Measurements from ENCODE around the gene GAB1. TPM values are rescaled to one million over a fixed set of nuclear protein-coding genes. Genes with fewer than 3 reads are reported as not detected.

The GAB1 gene
- total and polyA plus RNA-seq, 2 of the 13 experiments (the other 11 are each of a cell fraction or from before 2014, with no cell fraction given) = 8.7 to 14.7 TPM

DNA sequence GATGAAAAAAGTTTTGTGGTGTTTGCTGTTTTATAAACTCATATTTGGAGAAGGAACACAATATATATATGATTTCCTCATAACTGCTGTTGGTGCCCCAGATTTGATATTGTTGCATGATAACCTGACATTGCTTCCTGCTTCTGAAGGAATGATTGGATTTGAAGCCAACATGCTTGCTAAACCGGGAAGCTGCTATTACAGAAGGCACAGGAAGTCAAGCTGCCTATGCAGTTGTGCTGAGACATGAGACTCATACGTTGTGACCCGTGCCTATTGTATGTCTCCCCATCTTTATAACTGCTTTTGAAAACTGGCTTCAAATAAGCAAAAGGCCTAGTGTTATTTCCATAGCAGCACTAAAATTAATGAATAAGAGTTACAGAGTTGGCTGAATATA is 32.9 kb downstream of the GAB1 start (continued):
- TF ChIP-seq ZNF639 (CRISPR knock-in tag; conservative IDR thresholded peaks at IDR 0.05) = no peak

- no TSS peak for BruUV-seq (replicated peaks)
- 0 out of 2 replicates have a peak, but pooled peaks cover 8% of the 10 kb centered on the region for H4K20me1 ChIP-seq (ENCODE audit: insufficient read depth, low read length)
- H3K79me2 ChIP-seq (ENCODE audit: insufficient read depth, low read length) = peaks cover 17% of the 10 kb centered on the region
- DNase-seq (ENCODE audit: low spot score) (no peak), ATAC-seq (no peak), FAIRE-seq (no peak)
- 94% methylated on average over 1 of the region's 1 CpG for WGBS (ENCODE audit: low lambda C conversion rate)
- in situ Hi-C loops (cut with HindIII; ENCODE audit: extremely low pct_ligation_motif_present, low pct_unique_long_range_greater_than_20kb) (no loop called here), intact Hi-C loops (cut with micrococcal nuclease; ENCODE audit: unreplicated experiment) (no loop called here)
- H2AFZ ChIP-seq (ENCODE audit: low read length) = no peak overlapping the region
- H3K9me3 ChIP-seq (ENCODE audit: low read length) = no peaks in the 10 kb centered on the region
- H3K4me2 ChIP-seq (ENCODE audit: low read depth, low read length) = no peak overlapping the region
- no peak overlapping the region for H3K27ac ChIP-seq (ENCODE audit: extremely low read length, insufficient read depth, low read length)
- H3K4me1 ChIP-seq (ENCODE audit: insufficient read depth, low read length) = peaks cover 24% of the 10 kb centered on the region
- no peaks in the 10 kb centered on the region for H3K27me3 ChIP-seq (ENCODE audit: control insufficient read depth in 1 of 2, insufficient read depth in 2 of 2, low read length in 2 of 2)
- TF ChIP-seq KDM5B (CRISPR knock-in tag; IDR thresholded peaks at IDR 0.05; ENCODE audit: borderline replicate concordance) = no peak
- TF ChIP-seq NFE2 (CRISPR knock-in tag; IDR thresholded peaks at IDR 0.05) = no peak
- TF ChIP-seq SRSF4 (IDR thresholded peaks at IDR 0.05; ENCODE audit: low read depth, low read length, poor library complexity, severe bottlenecking) = no peak
- no peak for TF ChIP-seq HINFP (CRISPR knock-in tag; IDR thresholded peaks at IDR 0.05; ENCODE audit: low read depth)
- TF ChIP-seq NR2C2 (CRISPR knock-in tag; IDR thresholded peaks at IDR 0.05; ENCODE audit: borderline replicate concordance) = no peak
- no peak for TF ChIP-seq TMF1 (CRISPR knock-in tag; IDR thresholded peaks at IDR 0.05; ENCODE audit: low read depth)
- no peak for TF ChIP-seq THAP8 (CRISPR knock-in tag; IDR thresholded peaks at IDR 0.05; ENCODE audit: borderline replicate concordance)
- no peak for TF ChIP-seq SOX13 (IDR thresholded peaks at IDR 0.05)
- TF ChIP-seq SOX13 (CRISPR knock-in tag; conservative IDR thresholded peaks at IDR 0.05 in 1 of 2, IDR thresholded peaks at IDR 0.05 in 1 of 2) = no peak
- no peak for TF ChIP-seq LBX2 (CRISPR knock-in tag; IDR thresholded peaks at IDR 0.05; ENCODE audit: borderline replicate concordance)
- TF ChIP-seq ZNF567 (CRISPR knock-in tag; IDR thresholded peaks at IDR 0.05; ENCODE audit: borderline replicate concordance) = no peak
- no peak for TF ChIP-seq ZNF460 (CRISPR knock-in tag; IDR thresholded peaks at IDR 0.05; ENCODE audit: borderline replicate concordance)
- H3K4me3 ChIP-seq (replicated peaks in 1 of 3; ENCODE audit: insufficient read depth in 1 of 3, low read depth in 2 of 3, low read length in 3 of 3) = no peak overlapping the region
- H3K36me3 ChIP-seq (replicated peaks in 1 of 2; ENCODE audit: control insufficient read depth in 1 of 2, insufficient read depth in 2 of 2, low read length in 2 of 2) = no peaks in the 10 kb centered on the region
- ChIA-PET POLR2A (no interaction called here), CTCF (ENCODE audit: low intra/inter-chr PET ratio, low total read pairs) (no interaction called here)
- no peak overlapping the region for H3K9ac ChIP-seq (ENCODE audit: insufficient read depth, low read depth, low read length)
Measured at GRCh38 chr4:143372093-143372915, 35.6 kb downstream of the GAB1 start.
